ENCODE results near the gene PPIG.

DNA sequence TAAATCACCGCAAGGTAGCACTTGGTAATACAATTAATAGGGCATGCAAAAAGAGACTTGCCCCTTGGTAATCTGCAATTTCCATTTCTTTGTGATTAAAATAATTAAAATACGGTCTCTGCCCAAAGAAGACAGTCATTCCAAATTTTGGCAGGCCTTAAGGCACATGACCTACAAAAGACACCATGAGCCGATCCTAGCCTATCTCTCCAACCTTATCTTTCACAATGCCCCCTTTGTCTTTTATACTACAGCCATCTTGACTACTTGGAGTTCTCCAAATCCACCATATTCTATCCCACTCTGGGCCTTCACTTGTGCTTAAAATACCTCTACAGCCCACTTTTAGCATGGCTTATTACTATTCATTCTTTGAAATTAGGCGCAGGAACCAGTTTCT lies 86.8 kb downstream of the PPIG start:
- TF ChIP-seq CTCF (conservative IDR thresholded peaks at IDR 0.05) (no peak), EZH2 (IDR thresholded peaks at IDR 0.05; ENCODE audit: low read depth) (no peak)

All from PC-9 (cell line).